HFF-Myc (cell line): Measurements from ENCODE around the gene CDK11B.
"Not testable (repeated sequence)": the region's sequence is repeated elsewhere in the genome, so short reads cannot be mapped to it uniquely, and the experiment has no call there.

ENCODE experiments used
- DNase-seq: peaks from one replicate; pipeline ENCODE4 v3.0.0-alpha.2; 2011; ENCODE audit warnings: low read depth; ENCODE audit errors: extremely low read depth
- H3K4me3 ChIP-seq: replicated peaks from 2 replicates; pipeline ENCODE4 v1.5.1; 2011; ENCODE audit warnings: low read depth, mild to moderate bottlenecking, control low read depth, low read length
- CTCF ChIP-seq: IDR thresholded peaks from 2 replicates; pipeline ENCODE4 v1.5.1; 2012; ENCODE audit warnings: mild to moderate bottlenecking, low read depth, low read length, control low read depth; ENCODE audit errors: missing control alignments

Gene CDK11B

GRCh38 chr1:1597275-1597930, 61.4 kb downstream of the CDK11B start:
- no peak overlapping the region for H3K4me3 ChIP-seq
- no peak for DNase-seq
- TF ChIP-seq CTCF: peak; percentile 31

GRCh38 chr1:1596493-1597274, 62.1 kb downstream of the CDK11B start:
- no peak overlapping the region for H3K4me3 ChIP-seq
- no peak for DNase-seq
- no peak for TF ChIP-seq CTCF

- not testable (repeated sequence) for H3K4me3 ChIP-seq, DNase-seq
Measured at GRCh38 chr1:1595341-1595740, 63.5 kb downstream of the CDK11B start.

- no peak for TF ChIP-seq CTCF
- DNase-seq: no peak
- H3K4me3 ChIP-seq: no peak overlapping the region
Measured at GRCh38 chr1:1594602-1595260, 64.1 kb downstream of the CDK11B start.

- no peak for TF ChIP-seq CTCF
- DNase-seq: no peak
Measured at GRCh38 chr1:1593834-1594601, 64.8 kb downstream of the CDK11B start.

GRCh38 chr1:1591452-1591851, 67.4 kb downstream of the CDK11B start:
- no peak for DNase-seq
- no peak for TF ChIP-seq CTCF
- no peak overlapping the region for H3K4me3 ChIP-seq

More at GRCh38 chr1:1593834-1594601, 64.8 kb downstream of the CDK11B start:
- H3K4me3 ChIP-seq: no peak overlapping the region
